ENCODE data around the gene ARGLU1.

ARGLU1 gene

DNA sequence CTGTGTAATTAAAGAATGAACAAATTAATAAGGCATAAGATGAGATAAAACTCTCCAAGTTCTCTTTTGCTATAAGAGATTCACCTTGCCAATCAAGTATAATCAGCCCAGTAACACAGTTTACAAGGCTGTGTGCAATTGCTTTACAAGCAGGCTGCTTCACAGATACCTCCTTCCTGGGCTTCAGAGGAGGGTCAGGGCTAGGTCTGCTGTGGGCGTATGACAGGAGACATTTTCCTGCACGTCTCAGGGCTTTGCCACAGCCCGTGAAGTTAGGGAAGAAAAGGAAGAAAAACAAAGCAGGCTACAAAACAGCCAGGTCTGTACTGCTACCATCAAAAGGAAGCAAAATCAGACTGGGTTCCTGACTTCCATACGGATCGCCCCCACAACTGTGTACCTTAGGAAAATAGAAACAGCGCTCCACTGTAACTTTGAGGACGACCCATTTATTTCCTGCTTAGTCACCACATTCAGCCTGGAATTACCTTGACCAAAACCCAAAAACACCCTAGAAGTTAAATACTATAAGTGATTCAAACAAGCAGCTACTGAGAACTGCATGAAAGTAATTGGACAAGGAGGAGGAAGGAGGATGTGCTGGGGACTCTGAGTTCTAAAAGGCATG is 44.9 kb downstream of the ARGLU1 start:
- DNase-seq = no peak

DNA sequence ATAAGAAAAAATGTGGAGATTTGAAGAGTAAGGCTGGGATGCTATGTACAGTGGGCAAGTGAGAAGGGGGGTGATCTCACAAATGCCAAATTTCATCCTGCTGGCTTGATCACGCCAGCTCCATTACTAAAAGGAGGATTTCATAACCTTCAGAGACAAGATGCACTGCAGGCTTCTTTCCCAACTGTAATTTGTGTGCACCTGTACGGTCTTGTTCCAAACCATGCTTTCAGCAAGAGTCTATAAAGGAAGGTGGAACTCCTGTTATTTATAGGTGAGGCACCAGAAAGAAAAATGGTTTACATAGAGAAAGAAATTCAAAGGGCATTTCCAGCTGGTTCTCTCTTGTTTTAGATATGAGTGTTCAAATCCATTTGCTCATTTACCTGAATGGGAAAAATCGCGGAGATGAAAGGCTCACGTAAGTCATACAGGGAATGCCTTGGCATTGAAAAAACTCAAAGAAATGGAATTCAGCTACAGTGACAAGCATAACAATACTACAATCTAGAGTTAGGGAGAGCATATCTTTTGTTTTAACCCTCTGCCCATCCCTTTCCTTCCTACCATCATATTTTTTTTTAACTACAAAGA is 45.7 kb downstream of the ARGLU1 start:
- no peak for DNase-seq

DNA sequence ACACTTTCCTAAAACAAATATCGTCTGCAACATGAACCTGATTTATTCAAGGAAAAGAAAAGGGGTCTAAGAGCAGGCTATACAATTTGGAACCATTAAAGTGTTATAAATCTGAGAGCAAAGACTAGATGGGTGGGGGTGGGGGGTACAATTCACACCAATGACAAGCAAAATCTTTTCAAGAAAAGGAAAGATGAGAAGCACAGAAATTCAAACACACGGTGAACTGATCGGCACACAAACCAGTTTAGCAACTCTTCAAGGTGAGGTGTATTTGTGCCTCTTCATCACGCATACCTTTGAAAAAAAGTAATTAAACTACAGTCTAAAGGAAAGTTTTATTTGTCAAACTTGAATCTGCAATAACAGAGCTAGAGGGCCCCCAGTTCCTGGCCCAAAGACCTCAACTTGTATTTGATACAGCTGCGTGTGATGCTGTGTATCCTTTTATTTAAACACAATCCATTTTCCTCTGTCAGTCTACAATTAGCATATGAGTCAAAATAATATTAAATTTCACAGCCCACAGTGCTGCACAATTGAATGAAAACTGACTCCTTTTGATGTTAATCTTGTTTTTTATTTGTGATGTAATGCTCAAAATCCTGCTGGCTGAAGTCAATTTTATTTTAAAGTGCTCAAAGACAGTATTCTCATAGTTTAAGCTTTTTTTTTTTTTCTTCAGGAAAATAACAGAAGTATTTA is 46.7 kb downstream of the ARGLU1 start:
- DNase-seq = no peak

DNA sequence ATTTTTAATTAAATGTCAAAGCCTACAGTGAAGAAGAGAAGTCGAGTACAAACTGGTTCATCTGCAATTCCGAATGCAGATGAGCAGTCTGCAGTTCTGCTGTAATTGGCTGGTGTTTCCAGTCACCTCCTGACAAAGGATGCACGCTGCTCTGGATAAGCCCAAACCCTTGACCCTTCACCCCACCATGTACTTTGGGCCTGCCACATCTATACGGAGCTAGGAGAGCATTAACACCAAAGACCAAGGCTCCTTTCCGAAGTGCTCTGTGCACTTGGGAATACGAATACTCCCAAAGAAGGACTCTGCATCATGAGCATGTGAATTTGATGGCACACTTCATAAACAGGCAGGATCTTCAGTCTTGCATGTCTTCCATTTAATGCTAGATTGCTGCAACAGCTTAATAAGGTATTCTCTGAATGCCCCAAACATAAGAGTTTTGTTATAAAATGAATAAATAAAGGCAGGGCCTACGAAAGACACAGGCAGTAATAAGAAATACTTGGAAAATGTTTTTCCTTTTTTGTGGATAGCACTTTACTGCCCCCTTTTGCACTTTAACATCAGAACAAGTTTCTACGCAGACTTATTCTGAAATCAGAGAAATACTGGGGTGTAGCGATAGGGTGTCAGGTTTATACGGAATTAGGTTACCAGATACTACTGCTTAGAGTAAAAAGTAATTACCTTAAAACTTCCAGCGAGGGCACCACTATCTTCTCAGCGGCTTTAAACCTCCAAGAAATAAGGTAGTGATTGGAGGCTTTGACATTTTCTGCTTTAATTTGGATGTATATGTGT is 47.5 kb downstream of the ARGLU1 start:
- DNase-seq = no peak

DNA sequence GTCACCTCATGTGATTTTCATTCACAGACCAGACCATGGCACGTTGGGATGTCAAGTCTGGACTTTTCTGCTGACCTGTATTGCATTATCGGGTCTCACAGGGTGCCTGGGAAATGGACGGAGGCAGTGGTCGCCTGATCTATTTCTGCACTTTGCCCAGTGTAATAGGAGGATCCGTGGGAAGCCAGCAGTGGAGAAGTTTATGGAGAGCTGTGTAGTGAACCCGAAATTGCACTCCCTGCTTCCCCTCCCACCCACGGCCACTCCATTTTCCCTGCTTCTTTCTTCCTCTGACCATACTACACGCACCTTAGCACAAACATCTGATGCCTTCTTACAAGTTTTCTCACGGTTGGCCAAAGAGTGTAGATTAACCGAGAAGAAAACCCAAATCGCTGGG is 49.4 kb downstream of the ARGLU1 start:
- no peak for DNase-seq

DNA sequence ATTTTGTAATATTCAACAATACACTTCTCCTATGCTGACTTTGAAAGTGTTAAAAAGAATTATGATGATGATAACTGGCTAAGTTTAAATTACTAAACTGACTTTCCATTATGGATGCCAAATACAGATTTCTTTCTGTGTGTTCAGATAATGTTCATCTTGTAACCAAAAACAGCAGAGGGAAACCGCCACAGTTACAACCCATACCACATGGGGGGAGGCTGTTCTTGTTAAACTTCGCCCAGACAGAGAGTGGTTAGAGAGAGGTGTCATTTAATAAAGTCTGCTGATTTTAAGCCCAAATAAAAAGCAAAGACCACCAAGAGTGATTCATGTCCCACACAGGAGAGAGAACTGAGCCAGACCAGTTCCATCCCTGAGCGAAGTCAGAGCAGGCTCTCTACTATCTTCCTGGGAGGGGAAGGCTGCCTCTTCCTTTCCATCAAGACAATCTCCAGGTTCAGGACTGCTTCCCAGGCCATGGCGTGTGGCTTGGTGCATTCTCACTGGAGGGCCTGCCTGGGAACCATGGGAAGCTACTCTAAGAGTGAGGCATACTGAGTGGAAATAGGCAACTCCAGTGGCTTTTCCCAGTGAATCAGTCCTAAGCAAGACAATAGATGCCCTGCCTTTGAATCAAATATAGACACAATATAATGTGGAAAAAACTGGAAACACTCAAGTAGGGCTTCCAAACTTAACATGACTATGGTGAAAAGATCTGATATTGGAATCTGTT is 50.7 kb downstream of the ARGLU1 start:
- no peak for DNase-seq

DNA sequence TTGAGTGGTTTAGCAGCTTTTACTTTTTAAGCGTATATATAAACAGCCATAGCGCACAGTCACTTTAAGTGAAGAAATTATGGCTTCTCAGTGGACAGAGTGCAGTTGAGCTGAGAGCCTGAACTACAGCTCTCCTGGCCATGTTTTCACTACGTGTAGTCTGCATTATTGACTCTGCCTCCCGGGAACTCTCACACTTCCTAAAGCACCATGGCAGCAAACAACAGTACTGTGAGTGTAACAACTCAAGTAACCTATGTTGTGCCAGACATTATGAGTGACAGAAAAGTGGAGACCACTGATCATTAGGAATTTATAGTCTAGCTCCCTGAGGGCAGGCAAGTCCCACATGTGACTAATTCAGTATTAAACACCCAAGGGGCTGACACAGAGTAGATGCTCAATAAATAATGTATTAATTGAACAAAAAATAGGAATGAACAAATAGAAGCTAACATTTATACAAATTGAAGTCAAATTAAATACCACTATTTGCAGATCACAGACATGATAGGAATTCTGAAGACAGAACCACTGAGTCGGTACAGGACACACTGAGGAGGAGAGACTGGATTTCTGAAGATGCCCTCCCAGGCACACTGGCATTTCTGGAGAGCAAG is 52.2 kb downstream of the ARGLU1 start:
- DNase-seq = no peak

DNA sequence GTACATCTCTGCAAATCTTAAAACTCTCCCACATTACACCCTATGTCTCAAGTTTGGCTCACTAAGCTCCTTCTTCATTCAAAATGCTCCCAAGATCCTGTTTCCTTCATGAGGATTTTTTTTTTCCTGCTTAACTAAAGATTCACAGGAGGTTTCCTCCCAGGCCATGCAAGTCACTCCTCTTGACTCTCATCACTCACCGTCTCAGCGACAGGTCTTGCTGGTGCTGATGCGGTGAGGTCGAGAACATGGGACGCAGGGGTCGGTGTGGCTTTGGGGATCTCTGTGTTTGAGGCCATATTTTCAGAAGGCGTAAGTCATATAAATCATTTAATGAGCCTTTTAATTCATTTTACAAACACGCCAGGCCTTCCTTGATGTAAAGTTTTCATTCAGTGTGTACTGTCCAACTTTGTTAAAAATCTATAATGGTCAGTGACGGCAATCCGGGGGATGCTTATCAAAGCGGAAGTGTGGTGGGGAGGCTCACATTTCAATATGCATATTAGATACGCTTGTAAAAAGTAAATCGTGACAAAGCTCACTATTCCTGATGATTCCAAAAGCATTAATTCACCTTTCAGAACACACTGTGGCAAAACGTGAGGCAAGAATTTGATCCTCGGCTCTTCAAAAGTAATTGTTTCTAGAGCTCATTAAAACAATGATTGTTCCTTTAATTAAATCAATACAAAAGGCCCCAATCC is 52.9 kb downstream of the ARGLU1 start:
- no peak for DNase-seq

DNA sequence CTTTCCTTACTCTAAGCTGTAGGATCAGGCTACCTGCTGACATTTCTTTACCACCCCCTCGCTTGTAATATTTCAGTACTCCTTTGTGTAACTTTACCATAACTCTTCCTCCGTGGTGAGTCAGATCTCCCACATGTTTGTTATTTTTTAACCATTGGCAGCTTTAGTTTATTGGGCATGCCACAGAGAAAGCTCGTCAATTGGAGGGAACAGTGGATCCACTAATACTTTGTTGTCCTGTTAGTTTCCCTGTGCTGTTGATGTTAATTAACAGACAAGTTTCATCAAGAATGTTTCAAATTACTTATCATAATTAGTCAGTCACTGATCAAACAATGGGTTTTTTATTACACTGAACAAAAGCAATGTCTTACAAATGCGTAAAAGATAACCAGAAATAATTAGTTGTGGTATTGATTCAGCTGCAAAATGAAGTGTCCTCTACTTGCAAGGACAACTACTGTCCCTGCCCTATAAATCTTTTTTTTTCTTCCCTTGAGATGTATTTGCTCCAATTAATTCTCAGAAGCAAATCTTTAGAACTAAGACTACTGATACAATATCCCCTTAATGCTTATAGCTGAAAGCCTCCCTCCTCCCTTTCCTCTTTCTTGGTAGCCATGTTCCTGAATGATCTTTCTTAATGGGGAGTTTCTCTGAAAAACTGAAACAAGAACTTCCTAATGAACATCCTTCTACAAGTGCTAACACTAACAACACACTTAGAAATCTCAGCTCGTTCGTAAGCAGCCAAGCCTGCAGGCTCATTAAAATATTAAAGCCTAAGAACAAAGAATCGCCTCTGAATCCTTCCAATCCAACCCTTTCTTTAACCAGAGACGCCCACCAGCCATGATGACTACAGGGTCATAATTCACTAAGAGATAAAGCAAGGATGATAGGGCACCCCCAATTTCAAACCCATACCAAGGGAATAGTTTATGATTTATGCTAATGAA is 54.6 kb downstream of the ARGLU1 start:
- no peak for DNase-seq

DNA sequence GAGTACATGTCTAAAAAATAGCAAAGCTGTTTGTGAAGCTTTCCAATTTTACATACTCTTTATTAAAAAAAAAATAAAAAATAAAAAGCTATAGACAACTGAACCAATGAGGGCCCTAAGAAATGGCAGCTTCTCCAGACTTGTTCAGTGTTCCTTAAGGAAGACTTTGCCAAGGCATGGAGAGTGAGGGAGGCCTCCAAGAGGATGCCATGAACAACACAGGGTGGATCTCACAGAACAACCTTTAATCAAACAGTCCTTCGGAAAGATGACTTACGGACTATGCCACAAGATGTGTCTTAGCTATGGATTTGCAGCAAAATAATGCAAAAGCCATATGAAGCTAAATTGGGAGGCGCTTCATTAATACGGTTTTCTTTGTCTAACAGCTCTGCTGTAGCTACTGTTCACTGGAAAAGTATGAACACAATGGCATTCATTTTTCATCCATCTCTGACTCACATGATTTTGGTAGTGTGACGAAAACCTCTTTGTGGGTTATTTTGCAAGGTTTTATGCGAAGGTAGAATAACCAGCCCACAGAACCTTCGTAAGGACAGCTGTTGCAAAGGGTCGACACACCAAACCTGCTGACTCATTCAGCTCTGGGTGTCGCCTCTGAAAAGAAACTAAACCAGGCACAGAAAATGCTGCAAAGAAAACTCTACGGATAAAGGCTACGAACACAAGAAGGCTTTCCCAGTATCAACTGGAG is 60.2 kb downstream of the ARGLU1 start:
- no peak for DNase-seq

DNA sequence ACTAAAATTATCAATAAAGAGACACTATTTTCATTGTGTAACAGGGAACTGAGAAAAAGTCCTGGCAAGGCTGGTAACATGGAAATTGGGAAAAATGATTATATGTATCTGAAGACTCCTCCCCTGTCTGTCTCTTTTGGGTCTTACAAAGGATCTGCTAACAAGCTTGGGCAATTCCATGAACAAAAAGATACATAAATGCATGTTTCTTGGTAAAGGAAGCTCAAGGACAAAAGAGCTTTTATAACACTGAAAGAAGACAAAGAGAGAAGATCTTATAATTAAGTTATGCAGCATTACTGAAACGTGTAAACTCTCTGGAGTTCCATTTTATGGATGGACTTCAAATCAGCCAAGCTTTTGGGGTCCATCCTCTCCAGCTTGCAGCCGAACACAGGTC is 61.7 kb downstream of the ARGLU1 start:
- no peak for DNase-seq

DNA sequence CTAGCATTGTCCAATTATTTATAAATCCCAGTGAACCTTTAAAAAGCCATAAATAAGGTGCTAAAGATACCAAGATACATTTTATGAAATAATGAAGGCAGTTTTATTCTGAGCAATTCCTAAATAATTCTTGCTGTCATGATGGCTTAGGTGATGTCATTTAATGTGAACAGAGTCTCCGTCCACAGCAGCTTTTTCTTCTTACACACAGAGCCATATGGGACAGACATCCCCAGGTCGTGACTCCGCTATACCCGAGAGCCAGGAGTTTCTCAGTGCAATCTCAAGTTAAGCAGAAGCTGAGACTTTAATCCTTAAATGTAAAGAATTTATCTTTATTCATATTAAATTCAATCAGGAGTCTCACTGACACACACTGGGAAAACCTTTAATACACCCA is 62.2 kb downstream of the ARGLU1 start:
- DNase-seq = no peak

DNA sequence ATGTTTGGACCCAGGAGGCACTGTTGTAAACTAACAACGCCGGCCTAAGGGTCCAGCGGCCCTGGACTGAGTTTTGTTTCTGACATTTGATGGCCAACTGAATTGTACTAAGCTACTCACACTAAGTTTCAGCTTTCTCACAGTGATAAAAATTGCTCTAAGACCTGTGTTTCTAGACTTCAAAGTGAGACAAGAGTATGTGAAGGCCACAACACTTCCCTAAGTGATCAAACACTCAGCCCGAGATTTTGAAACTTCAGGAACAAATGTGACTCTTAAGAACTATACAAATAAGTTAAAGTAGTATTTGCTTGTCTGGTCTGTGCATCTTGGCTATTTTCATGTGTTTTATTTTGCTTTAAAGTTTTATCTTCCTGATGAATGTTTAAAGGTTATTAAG is 62.6 kb downstream of the ARGLU1 start:
- no peak for DNase-seq

DNA sequence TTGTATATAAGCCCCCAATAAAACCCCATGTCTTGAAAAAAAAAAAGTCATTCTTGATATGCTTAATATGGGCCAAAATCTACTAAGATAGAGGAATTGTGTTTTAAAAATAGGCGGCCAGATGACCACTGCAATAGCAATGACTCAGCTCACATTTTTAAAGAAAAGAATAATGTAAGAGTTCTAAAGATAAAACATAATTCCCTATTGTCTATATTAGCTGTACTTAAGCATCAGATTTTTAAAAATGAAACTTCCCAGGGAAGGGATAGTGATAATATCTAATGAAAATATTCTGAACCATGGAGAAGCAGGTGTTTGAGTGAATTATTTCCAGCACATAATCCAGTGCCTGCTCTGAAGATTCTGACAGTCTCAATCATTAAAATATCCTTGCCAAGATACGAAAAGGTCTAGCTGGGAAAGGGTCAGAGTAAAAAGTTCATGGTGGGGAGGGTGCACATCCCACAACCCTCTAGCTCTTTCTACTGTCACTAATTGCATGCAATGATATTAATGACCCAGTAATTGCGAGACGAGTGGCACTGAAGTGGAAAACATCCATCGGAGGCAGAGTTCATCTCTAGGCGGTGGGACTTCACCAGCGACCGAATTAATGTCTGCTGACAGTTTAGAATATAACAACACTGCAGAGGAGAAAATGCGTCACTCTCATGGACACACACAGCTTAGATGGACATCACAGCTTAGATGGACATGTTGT is 64.0 kb downstream of the ARGLU1 start:
- DNase-seq = no peak

DNA sequence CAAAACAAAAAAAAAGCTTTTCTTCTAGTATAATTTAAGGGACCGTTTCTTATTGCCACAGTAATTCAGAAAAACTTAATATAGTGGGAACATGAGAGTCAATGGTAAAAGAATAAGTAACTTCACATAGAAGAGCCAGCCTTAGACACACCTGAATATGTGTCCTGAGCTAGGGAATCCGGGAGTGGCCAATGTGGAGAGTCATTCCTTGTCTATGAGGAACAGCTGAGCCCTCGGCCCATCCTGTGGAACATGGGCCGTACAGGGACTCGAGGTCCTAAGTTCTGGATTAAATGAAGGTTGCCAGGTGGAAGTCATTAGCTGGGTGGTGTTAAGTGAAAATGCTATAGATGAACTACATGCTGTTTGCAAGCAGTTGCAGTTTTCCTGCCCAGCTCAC is 64.7 kb downstream of the ARGLU1 start:
- no peak for DNase-seq

DNA sequence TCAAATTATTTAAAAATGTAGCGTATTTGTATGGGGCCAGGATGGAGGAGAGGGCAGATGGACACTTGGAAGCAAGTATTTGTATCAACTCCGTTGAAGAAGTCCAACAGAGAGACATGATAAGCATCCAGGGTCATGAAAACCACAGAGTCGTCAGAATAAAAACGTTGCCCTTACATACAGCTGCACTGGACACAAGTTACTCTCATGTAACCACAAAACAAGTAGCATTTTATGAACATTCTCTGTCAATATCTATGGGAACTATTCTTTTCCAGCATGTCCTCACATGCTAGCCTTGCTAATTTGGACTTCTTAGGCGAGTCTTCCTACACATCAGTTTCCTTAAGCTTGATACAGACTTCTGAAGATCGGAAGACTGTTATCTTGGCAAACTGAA is 67.5 kb downstream of the ARGLU1 start:
- no peak for DNase-seq

DNA sequence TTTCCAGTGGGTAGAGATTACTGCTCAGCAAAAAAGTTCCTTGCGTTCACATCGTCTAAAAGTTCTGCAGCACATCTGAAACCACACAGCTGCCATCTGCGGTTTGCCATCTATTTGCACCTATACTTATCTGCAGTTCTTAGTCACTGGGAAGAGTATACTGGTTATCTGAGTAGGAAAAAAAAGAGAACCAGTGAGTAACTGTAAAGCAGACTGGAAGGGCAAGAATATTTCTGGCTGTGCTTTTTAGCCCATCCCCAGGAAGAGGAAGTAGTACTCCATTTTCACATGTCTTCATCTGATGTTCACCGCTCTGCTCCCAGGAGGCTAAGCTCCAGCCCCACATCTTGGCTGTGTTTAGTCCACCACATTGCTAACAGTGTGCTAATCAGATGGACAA is 68.0 kb downstream of the ARGLU1 start:
- no peak for DNase-seq

DNA sequence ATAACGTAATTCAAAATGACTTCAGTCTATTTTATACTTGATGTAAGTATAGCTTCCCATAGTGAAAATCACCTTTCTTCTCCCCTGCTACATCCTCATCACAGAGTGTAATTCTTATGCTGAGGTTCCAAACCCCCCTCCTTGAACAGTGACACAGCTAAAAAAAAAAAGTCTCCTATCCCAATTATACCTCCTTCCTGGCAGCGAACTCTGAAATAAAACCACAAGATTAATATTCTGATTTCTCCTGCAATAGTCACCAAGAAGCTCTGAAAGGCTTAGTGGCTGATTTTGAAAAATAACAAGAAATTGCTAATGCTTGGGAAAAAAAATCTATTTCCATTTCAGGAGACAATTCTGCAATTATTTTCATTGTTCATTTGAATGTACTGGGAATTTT is 68.8 kb downstream of the ARGLU1 start:
- no peak for DNase-seq

DNA sequence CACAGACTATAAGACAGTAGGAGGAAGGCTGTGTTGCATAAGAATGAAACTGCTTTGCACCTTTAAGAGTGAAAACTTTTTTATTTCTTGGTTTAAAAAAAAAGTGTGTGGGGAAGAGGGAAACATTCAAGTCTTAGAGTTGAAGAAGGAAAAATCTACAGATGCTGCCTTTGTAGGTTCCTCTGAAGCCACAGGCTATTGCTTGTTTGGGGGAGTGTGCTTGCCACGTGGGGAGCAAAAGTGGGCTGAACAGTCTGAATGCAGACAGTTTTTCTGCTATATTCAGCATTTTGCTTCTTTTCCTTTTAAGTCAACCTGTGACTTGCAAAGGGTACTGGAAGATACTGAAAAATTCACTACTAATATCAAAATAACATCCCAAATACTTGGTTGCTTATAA is 69.4 kb downstream of the ARGLU1 start:
- no peak for DNase-seq

Measured in stimulated activated naive CD4-positive, alpha-beta T cell (primary cell).